ENCODE data around the gene KIF27. TPM values are rescaled to one million over a fixed set of nuclear protein-coding genes. Genes with fewer than 3 reads are reported as not detected.
"Not testable (repeated sequence)": the region's sequence is repeated elsewhere in the genome, so short reads cannot be mapped to it uniquely, and the experiment has no call there.

The KIF27 gene
- polyA plus RNA-seq, 1 donor, result 8.0 TPM

DNA sequence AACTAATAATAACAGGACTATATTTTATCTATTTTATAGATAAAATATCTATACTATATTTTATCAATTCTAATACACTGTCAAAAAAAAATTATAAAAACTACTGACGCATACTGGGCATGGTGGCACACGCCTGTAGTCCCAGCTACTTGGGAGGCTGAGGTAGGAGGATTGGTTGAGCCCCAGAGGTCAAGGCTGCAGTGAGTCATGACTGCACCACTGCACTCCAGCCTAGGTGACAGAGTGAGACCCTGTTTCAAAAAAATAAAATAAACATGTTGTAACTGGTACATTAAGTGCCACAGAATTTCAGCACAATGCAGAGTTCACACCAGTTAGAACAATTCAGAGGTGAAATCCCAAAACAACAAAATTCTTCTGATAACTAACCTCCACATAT lies 34.7 kb downstream of the KIF27 start:
- not testable (repeated sequence) for H3K27me3 ChIP-seq (ENCODE audit: control insufficient read depth, insufficient read depth, low read length); H3K9me3 ChIP-seq (ENCODE audit: control insufficient read depth, low read depth, low read length); H3K36me3 ChIP-seq (ENCODE audit: control insufficient read depth, insufficient read depth, low read length); H3K27ac ChIP-seq (ENCODE audit: low read length); H3K4me3 ChIP-seq (ENCODE audit: low read length); DNase-seq; H3K4me1 ChIP-seq (ENCODE audit: control insufficient read depth, insufficient read depth, low read length)
- WGBS (ENCODE audit: insufficient coverage, low lambda C conversion rate), result no CpG with 5 or more reads among the region's 2 CpGs

DNA sequence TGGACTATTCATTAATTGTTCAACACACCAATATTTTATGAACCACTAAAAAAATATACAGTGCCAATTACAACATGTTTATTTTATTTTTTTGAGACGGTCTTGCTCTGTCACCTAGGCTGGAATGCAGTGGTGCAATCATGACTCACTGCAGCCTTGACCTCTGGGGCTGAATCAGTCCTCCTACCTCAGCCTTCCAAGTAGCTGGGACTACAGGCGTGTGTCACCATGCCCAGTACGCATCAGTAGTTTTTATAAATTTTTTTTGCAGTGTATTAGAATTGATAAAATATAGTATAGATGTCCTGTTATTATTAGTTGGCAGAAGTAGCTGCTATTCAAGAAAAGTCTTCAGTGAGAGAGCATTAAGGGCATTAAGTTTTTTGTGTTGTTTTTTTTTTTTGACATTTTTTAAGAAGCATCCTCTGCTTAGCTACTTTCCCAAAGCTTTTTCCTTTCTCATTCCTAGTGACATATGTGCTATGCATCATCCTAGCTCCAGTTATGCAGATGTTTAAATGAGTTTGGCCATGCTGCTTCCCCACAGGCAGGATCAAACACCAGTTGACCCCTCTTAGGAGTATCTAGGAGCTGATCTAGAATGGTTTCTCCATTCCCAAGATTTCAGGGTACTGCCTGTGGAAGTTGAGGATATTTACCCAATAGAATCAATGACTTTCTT lies 35.5 kb downstream of the KIF27 start:
- not testable (repeated sequence) for H3K4me1 ChIP-seq (ENCODE audit: control insufficient read depth, insufficient read depth, low read length); DNase-seq; H3K9me3 ChIP-seq (ENCODE audit: control insufficient read depth, low read depth, low read length); H3K36me3 ChIP-seq (ENCODE audit: control insufficient read depth, insufficient read depth, low read length); H3K4me3 ChIP-seq (ENCODE audit: low read length); H3K27ac ChIP-seq (ENCODE audit: low read length); H3K27me3 ChIP-seq (ENCODE audit: control insufficient read depth, insufficient read depth, low read length)
- no CpG with 5 or more reads among the region's 3 CpGs for WGBS (ENCODE audit: insufficient coverage, low lambda C conversion rate)

DNA sequence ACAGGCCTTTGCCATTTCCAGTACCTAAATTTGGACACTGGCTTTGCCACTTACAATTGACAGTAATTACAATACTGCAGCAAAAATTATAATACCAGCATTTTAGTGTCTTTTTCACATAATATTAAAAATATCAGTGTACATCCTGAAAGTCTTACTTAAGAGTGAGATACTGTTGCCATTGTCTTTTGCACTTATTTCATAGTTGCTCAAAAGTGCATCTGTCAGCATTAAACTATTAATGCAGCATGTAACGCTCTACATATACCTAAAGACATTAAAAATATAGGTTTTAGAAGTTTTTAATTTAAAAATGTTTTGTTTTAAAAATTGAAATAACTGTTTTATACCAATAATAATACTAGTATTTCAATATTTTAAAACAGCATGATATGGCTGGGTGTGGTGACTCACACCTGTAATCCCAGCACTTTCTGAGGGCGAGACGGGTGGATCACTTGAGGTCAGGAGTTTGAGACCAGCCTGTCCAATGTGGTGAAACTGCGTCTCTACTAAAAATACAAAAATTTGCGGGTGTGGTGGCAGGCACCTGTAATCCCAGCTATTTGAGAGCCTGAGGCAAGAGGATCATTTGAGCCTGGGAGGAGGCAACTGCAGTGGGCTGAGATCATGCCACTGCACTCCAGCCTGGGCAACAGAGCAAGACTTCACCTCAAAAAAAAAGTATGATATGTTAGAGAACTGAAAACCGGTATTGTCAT lies 39.4 kb downstream of the KIF27 start:
- not testable (repeated sequence) for DNase-seq; H3K27ac ChIP-seq (ENCODE audit: low read length); H3K4me1 ChIP-seq (ENCODE audit: control insufficient read depth, insufficient read depth, low read length); H3K27me3 ChIP-seq (ENCODE audit: control insufficient read depth, insufficient read depth, low read length); H3K36me3 ChIP-seq (ENCODE audit: control insufficient read depth, insufficient read depth, low read length); H3K9me3 ChIP-seq (ENCODE audit: control insufficient read depth, low read depth, low read length); H3K4me3 ChIP-seq (ENCODE audit: low read length)
- 100% methylated on average over 1 of the region's 6 CpGs for WGBS (ENCODE audit: insufficient coverage, low lambda C conversion rate)

DNA sequence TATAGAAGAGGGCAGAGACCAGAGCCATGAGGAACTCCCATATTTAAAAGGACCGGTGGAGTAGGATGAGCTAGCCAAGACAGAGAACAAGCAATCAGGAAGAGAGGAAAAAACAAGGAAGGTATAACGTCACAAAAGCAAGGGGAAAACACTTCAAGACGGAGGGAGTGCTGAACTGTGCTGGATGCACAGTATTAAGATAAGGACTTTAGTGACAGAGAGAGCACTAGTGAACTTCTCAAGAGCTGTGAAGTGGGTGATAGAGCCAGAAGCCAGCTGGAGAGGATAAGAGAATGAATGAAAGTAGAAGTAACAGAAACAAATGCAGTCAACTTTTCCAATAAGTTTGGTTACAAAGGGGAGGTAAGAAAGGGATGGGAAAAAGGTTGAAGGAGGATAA lies 45.7 kb downstream of the KIF27 start:
- H3K4me3 ChIP-seq (ENCODE audit: low read length); H3K27ac ChIP-seq (ENCODE audit: low read length); H3K27me3 ChIP-seq (ENCODE audit: control insufficient read depth, insufficient read depth, low read length); DNase-seq; H3K9me3 ChIP-seq (ENCODE audit: control insufficient read depth, low read depth, low read length); H3K4me1 ChIP-seq (ENCODE audit: control insufficient read depth, insufficient read depth, low read length); H3K36me3 ChIP-seq (ENCODE audit: control insufficient read depth, insufficient read depth, low read length): not testable (repeated sequence)
- 100% methylated on average over 1 of the region's 3 CpGs for WGBS (ENCODE audit: insufficient coverage, low lambda C conversion rate)

GRCh38 chr9:83849895-83850294 lies 71.3 kb downstream of the KIF27 start:
- not testable (repeated sequence) for H3K27ac ChIP-seq (ENCODE audit: low read length); H3K4me1 ChIP-seq (ENCODE audit: control insufficient read depth, insufficient read depth, low read length); H3K9me3 ChIP-seq (ENCODE audit: control insufficient read depth, low read depth, low read length); H3K36me3 ChIP-seq (ENCODE audit: control insufficient read depth, insufficient read depth, low read length); H3K4me3 ChIP-seq (ENCODE audit: low read length); DNase-seq; H3K27me3 ChIP-seq (ENCODE audit: control insufficient read depth, insufficient read depth, low read length)
- WGBS (ENCODE audit: insufficient coverage, low lambda C conversion rate), result no CpG with 5 or more reads among the region's 8 CpGs

- H3K4me1 ChIP-seq (ENCODE audit: control insufficient read depth, insufficient read depth, low read length); H3K9me3 ChIP-seq (ENCODE audit: control insufficient read depth, low read depth, low read length); H3K36me3 ChIP-seq (ENCODE audit: control insufficient read depth, insufficient read depth, low read length); H3K27me3 ChIP-seq (ENCODE audit: control insufficient read depth, insufficient read depth, low read length); H3K4me3 ChIP-seq (ENCODE audit: low read length); H3K27ac ChIP-seq (ENCODE audit: low read length); DNase-seq: not testable (repeated sequence)
- WGBS (ENCODE audit: insufficient coverage, low lambda C conversion rate), result no CpG with 5 or more reads among the region's 7 CpGs
Observed at GRCh38 chr9:83837070-83837643, 84.1 kb downstream of the KIF27 start.

DNA sequence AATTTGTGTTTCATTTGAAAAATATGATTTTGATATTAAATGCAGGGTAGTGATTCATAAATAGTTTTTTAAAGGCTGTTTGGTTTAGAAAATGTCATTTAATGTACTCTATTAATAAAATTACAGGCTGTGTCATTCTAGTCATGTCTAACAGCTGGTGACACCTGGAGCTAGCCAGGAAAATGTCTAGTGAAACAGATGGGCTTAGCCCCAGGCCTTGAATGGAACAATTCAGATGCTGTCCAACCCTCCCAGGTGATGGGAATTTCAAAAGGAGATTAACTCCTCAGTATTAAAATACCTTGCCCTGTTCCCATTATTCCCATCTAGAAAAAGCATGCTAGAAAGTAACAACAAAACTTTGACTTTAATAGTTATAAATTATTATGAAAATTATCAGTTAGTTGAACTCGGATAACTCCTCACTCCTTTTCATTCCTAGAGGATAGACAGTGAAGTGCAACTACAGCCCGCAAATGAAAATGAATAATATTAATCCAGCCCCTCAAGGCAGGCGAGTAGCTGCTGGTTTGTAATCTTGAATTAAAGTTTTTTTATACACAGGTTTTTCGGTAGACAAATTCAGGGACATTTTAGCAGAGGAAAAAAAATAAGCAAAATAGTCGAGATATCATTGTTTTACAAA lies 90.7 kb downstream of the KIF27 start:
- not testable (repeated sequence) for H3K36me3 ChIP-seq (ENCODE audit: control insufficient read depth, insufficient read depth, low read length); H3K27ac ChIP-seq (ENCODE audit: low read length); DNase-seq; H3K4me1 ChIP-seq (ENCODE audit: control insufficient read depth, insufficient read depth, low read length); H3K27me3 ChIP-seq (ENCODE audit: control insufficient read depth, insufficient read depth, low read length); H3K9me3 ChIP-seq (ENCODE audit: control insufficient read depth, low read depth, low read length); H3K4me3 ChIP-seq (ENCODE audit: low read length)
- whole genome bisulfite sequencing (ENCODE audit: insufficient coverage, low lambda C conversion rate), result 79% methylated on average over 3 of the region's 5 CpGs

DNA sequence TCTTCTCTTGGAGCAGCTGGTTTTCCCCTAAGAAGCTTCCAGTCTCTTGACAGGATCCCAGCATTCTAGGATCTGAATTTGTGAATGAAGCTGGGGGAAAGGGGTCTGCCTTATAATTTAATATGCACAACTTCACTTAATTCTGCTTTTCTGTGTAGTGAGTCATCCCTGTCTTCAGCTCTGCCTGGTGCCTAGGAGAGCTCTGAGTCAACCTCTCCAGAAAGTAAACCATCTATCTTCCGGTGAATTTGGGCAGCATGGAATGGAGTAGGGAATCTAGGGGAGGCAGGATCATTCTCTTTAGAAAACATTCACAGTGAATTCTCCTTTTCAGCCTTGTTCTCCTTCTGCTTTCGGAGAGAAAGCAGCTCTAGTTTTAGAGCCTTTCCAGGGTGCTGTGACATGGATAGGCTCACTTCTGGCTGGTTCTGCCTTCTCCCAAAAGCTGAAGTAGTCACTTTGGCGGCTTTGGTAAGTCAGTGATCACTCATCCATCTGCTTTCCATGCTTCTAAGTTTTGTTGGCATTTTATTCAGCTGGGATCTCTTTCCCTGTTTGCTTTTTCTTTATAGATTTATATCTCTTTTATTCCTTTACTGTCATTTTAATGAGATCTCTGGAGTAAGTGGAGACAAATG lies 96.1 kb downstream of the KIF27 start:
- not testable (repeated sequence) for H3K36me3 ChIP-seq (ENCODE audit: control insufficient read depth, insufficient read depth, low read length); H3K27ac ChIP-seq (ENCODE audit: low read length); H3K4me3 ChIP-seq (ENCODE audit: low read length); H3K9me3 ChIP-seq (ENCODE audit: control insufficient read depth, low read depth, low read length); DNase-seq; H3K4me1 ChIP-seq (ENCODE audit: control insufficient read depth, insufficient read depth, low read length); H3K27me3 ChIP-seq (ENCODE audit: control insufficient read depth, insufficient read depth, low read length)
- 92% methylated on average over 2 of the region's 3 CpGs for WGBS (ENCODE audit: insufficient coverage, low lambda C conversion rate)

GRCh38 chr9:83817356-83818278 lies 103.6 kb downstream of the KIF27 start, which contains the start of gene GKAP1:
Gene GKAP1, minus strand, starts transcription at chr9:83817769. Its CDS starts 11,252 bp downstream, at chr9:83806517.
- H3K4me1 ChIP-seq (ENCODE audit: control insufficient read depth, insufficient read depth, low read length); H3K36me3 ChIP-seq (ENCODE audit: control insufficient read depth, insufficient read depth, low read length); H3K9me3 ChIP-seq (ENCODE audit: control insufficient read depth, low read depth, low read length); H3K27me3 ChIP-seq (ENCODE audit: control insufficient read depth, insufficient read depth, low read length): not testable (repeated sequence)
- peak within 1 kb of the TSS; percentile 49 for H3K4me3 ChIP-seq (ENCODE audit: low read length)
- WGBS (ENCODE audit: insufficient coverage, low lambda C conversion rate), result no CpG with 5 or more reads among the region's 103 CpGs
- DNase-seq, result peak; percentile 72 to 89
- H3K27ac ChIP-seq (ENCODE audit: low read length), result peak within 1 kb of the TSS; percentile 63

All from large intestine (tissue), 3 donors.